Aorta (tissue), 5 donors: ENCODE measurements around the gene RTP5. TPM values are rescaled to one million over a fixed set of nuclear protein-coding genes. Genes with fewer than 3 reads are reported as not detected.
"Not testable (repeated sequence)": the region's sequence is repeated elsewhere in the genome, so short reads cannot be mapped to it uniquely, and the experiment has no call there.

Experiments used
- ATAC-seq: fragments of 200-7000 bp; cut with Tn5 transposase; one replicate; pipeline ENCODE4 v1.9.1; 2022; ENCODE audit warnings: moderate library complexity; ENCODE audit not compliant: low FRiP score
- DNase-seq, 2 donors: peaks; one replicate each; pipeline ENCODE4 v3.0.0-alpha.2; 2020
- H3K27ac ChIP-seq, 2 donors: one replicate each; pipeline ENCODE4 v1.5.1; 2013; ENCODE audit warnings: low read length in 2 of 2, mild to moderate bottlenecking in 2 of 2, moderate library complexity in 2 of 2, control low read depth in 1 of 2, inconsistent platforms in 1 of 2, low read depth in 1 of 2
- H3K27me3 ChIP-seq, 2 donors: one replicate each; pipeline ENCODE4 v1.6.1; 2013; ENCODE audit warnings: control low read depth in 1 of 2, low read length in 1 of 2, mild to moderate bottlenecking in 1 of 2, moderate library complexity in 1 of 2; ENCODE audit not compliant: insufficient read depth in 2 of 2, control insufficient read depth in 1 of 2
- H3K36me3 ChIP-seq, 2 donors: one replicate each; pipeline ENCODE4 v1.6.1; 2013; ENCODE audit warnings: control low read depth in 1 of 2, low read length in 1 of 2, mild to moderate bottlenecking in 1 of 2; ENCODE audit not compliant: insufficient read depth in 2 of 2, control insufficient read depth in 1 of 2
- H3K4me1 ChIP-seq, 2 donors: one replicate each; pipeline ENCODE4 v1.6.1; 2013; ENCODE audit warnings: low read length in 2 of 2, control low read depth in 1 of 2, mild to moderate bottlenecking in 1 of 2, moderate library complexity in 1 of 2; ENCODE audit not compliant: insufficient read depth in 2 of 2, control insufficient read depth in 1 of 2
- H3K4me3 ChIP-seq, 2 donors: one replicate each; pipeline ENCODE4 v1.5.1; 2013; ENCODE audit warnings: low read length in 2 of 2, control low read depth in 1 of 2, mild to moderate bottlenecking in 1 of 2
- H3K9me3 ChIP-seq: one replicate; pipeline ENCODE4 v1.6.1; 2013; ENCODE audit warnings: mild to moderate bottlenecking, low read length; ENCODE audit not compliant: control insufficient read depth
- WGBS, 2 donors: extraction: QIAGEN DNeasy Blood & Tissue Kit; methylation state at CpG; one replicate each; pipeline ENCODE4 v1.1.7; 2013; 5-methylcytosine and 5-hydroxymethylcytosine counted together
- intact Hi-C, 2 donors: fragments of 100-400 bp; cut with DNase I; formaldehyde crosslinking; loops; one replicate each; pipeline versions ENCODE4 v1.14.2 to v1.15.0; 2022
- polyA plus RNA-seq, 2 donors: library from polyadenylated mRNA; stranded (reverse); fragments of 200-250 nt; gene quantifications; one replicate each; pipeline ENCODE4 v1.2.3, GENCODE V29; 2013
- total RNA-seq, 2 donors: library from RNA; stranded (reverse); fragmentation: NEBNext Ultra II Directional; extraction: Animal tissue kit (Norgen Biotek cat#: 25700); gene quantifications; one replicate each; pipeline ENCODE4 v1.2.1, GENCODE V29; 2021
- donor health status: healthy with polysubstance abuse.
- donor health status: Bipolar disorder and iron deficiency.
- donor health status: DM: no; HTN: no; CAD: no.
- donor health status: DM: no; HTN: no; CAD: no.
- donor health status: DM: yes; HTN: yes; CAD: no.

Gene RTP5
- total and polyA plus RNA-seq, 4 donors = not detected

DNA sequence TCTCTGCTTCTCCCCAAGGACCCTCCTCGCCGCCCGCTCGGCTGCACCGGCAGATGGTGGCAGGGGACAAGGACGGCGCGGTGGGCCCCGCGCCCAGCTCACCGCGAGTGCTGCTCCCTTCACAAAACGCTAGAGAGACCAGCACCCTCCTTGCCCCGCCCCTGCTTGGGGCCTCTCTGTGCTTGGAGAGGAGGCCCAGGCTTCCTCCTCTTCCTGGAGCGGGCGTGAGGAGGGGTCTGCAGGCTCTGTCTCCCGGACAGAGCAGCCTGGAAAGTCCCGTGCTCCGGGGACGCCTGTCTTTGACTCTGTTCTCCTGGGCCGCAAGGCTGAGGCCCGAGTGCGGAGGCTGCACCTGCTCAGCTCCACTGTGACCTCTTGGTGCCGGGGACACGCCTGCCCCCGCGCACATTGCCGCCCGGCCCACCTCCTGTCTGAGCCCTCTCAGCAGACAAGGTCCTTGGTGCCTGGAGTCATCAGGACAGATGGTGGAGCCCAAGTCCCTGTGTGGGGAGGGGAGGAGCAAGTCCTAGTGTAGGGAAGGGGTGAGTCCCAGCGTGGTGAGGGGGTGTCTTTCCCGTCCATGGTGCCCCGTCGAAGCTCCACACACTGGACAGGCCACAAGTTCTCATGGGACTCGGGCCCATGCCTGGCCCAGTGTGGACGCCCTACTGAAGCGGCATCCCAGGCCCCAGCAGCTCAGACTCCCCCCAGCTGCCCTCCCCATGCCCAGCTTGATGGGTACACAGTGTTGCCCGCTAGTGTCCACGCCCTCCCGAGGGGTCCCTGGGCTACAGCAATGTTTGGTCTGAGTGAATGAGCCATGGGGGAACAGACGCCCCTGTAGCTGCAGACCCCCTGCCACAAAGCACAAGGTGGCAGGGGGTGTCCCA lies 33.8 kb downstream of the RTP5 start:
- H3K4me1 ChIP-seq = no peaks in the 10 kb centered on the region
- 95 to 96% methylated on average over 40 of the region's 40 CpGs for WGBS, 2 donors
- H3K27ac ChIP-seq = no peak overlapping the region
- intact Hi-C loops = no loop called here
- H3K4me3 ChIP-seq = no peak overlapping the region
- ATAC-seq (no peak), DNase-seq (peak in 1 of 2 donors; percentile 75)
- H3K36me3 ChIP-seq = no peaks in the 10 kb centered on the region
- no peaks in the 10 kb centered on the region for H3K9me3 ChIP-seq
- no peaks in the 10 kb centered on the region for H3K27me3 ChIP-seq

DNA sequence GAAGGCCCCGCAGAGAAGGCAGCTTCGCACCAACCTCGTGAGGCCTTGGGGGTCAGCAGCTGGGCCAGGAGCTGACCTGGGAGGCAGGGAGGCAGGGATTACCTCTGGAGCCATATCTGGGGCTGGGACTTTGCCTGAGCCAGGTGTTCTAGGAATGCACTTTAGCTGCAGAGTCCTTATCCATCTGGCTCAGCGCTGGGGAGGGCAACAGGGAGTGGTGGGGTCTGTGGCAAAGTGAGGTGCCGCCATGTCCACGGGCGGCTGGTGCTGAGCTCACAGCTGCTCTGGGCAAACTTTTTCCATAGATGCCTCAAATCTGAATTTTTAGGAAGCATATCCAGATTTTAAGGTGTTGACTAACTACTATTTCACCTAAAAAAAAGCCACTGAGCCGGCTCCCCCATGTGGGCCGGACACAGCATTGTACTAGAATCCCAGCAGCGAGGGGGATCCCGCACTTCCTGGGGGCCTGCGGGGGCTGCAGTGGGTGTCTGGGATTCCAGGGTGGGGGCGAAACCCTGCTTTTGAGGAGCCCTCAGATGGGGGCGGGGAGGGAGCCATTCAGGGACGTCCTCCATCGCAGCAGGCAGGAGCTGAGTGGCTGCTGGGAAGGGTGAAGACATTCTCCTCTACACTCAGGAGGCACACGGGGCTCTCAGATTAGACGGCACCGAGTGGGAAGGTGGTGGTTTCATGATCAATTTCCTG lies 34.6 kb downstream of the RTP5 start:
- Histone ChIP-seq H3K27ac (no peak overlapping the region), H3K4me3 (no peak overlapping the region), H3K36me3 (no peaks in the 10 kb centered on the region), H3K9me3 (no peaks in the 10 kb centered on the region), H3K4me1 (no peaks in the 10 kb centered on the region), H3K27me3 (no peaks in the 10 kb centered on the region)
- intact Hi-C loops = no loop called here
- 92 to 95% methylated on average over 19 of the region's 19 CpGs for WGBS, 2 donors
- peak in 1 of 2 donors; percentile 65 for DNase-seq
- no peak for ATAC-seq

DNA sequence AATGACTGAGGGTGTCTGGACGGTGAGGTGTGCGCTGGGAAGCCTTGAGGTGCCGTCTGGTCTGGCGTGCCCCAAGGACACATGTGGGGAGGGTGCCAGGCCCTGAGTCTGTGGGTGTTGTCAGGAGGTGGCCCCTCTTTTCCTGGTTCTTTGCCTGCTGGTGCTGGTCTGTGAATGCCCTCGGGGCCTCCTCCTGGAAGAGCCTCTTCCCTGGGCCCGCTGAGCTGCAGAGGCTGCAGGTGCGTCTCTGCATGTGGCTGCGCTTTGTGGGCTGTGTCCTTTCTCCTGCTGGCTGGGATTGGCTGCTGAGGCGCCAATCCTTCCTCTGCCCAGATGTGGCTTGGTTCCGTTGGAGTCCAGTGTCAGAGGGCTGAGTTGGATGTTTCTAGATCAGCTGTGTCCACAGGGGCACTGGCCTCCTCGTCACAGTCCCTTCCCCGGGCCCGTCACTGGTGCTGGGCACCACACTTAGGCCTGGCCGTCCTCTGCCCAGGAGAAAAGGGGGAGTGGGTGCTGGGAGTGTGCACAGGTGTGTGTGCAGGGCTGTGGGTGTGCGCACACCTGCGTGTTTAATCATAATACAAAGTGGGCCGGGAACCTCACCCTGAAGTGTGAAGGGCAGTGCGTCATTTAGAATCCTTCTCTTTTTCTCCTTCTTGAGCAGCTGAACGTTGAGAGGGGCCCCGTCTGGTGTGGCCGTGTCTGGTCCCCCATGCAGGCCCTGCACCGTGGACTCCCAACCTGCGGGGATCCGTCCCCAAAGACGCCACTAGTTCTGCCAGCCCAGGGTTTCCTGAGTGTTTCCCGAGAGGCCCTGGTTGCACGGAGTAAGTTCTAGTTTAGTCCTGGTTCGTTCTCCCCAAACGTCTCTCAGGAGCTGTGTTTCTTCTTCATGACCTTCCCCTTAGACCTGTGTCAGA lies 35.5 kb downstream of the RTP5 start:
- Histone ChIP-seq H3K4me1 (no peaks in the 10 kb centered on the region), H3K36me3 (no peaks in the 10 kb centered on the region), H3K27ac (no peak overlapping the region), H3K27me3 (no peaks in the 10 kb centered on the region), H3K9me3 (no peaks in the 10 kb centered on the region), H3K4me3 (no peak overlapping the region)
- ATAC-seq = no peak
- peak in 1 of 2 donors; percentile 73 for DNase-seq
- intact Hi-C loops = no loop called here
- 91 to 96% methylated on average over 29 of the region's 29 CpGs for WGBS, 2 donors

DNA sequence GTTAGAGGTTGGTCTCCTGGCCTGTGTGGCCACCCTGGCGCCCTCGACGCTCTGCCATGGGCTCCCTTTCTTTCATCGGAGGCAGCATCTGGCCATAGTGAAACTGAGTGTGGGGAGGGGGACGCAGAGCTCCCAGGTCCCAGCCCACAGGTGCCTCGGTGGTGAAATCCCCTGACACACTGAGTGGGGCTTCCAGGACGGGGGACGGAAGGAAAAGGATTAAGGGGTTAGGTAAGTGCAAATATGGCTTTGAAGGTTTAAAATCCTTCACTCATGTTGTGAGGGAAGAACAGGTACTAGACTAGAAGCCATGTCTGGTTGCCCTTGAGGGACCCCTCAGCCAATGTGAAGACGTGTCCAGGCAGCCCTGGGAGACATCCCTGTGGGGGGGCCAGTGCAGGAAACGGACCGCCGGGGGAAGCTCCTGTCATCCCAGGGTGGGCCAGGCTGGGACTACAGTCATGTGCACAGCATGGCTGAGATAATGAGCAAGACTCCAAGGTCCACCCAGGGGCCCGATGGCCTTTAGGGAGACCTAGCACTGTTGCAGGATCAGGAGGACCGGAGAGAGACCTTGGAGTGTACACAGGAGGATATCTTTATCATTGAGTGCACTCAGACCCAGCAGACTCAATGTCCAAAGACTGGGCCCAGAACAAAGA lies 36.3 kb downstream of the RTP5 start:
- Histone ChIP-seq H3K36me3 (no peaks in the 10 kb centered on the region), H3K27me3 (no peaks in the 10 kb centered on the region), H3K9me3 (no peaks in the 10 kb centered on the region), H3K4me3 (no peak overlapping the region), H3K4me1 (no peaks in the 10 kb centered on the region), H3K27ac (no peak overlapping the region)
- WGBS, 2 donors = 93% methylated on average over 14 of the region's 14 CpGs
- intact Hi-C loops = no loop called here
- DNase-seq (peak in 1 of 2 donors; percentile 71), ATAC-seq (no peak)

DNA sequence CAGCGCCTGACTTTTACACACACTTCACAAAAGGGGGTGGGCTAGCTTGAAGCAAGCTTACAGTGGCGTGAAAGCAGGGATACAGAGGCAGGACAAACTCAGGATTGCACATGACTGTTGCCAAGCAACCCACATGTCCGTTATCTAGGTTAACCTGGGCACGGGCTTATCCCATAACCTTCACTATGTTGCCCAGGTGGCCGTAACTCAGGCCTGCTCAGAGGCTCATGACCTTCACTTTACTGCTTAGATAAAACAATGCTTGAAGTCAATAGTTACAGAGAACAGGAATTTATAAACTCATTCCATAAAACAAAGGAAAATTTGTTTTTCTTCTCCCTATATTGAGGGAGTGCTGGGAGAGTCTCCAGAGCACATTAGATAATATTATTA lies 36.8 kb downstream of the RTP5 start:
- H3K4me3 ChIP-seq, H3K36me3 ChIP-seq, intact Hi-C loops, H3K27ac ChIP-seq, H3K4me1 ChIP-seq, DNase-seq, H3K27me3 ChIP-seq, H3K9me3 ChIP-seq, ATAC-seq: not testable (repeated sequence)
- WGBS, 2 donors = 92 to 95% methylated on average over 5 of the region's 5 CpGs

DNA sequence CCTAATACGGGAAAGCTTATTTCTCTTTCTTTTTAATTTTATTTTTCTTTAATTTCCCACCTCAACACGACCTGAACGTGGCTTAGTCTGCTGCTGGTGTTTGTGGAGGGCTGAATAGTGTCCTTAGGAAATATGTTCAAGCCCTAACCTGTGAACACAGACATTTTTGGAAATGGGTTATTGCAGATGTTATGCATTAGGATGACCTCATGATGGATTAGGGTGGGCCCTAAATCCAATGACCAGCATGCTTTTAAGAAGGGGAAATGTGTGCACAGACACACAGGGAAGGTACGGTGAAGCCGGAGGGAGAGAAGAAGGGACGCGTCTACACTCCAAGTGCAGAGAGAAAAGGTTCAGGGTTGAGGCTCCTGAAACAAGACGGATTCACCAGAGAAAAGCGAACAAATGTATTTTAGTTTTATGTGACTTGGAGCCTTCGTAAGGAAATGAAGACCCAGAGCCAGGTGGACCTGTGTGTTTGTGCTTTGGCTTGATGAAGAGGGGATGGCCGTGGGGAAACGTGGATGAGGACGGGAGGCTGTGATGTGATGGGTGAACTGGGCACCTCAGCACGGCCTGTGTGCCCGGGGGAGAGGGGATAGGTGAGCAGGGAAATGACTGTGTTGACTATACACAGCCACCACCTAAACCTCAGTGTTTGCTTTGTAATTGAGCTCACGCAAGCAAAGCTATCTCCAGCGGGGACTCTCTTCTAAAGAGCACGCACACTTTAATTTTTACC lies 37.5 kb downstream of the RTP5 start:
- peak in 1 of 2 donors; percentile 47 for DNase-seq
- 87 to 89% methylated on average over 18 of the region's 18 CpGs for WGBS, 2 donors
- Histone ChIP-seq H3K27me3 (no peaks in the 10 kb centered on the region), H3K36me3 (no peaks in the 10 kb centered on the region), H3K4me3 (no peak overlapping the region), H3K4me1 (no peaks in the 10 kb centered on the region), H3K9me3 (peaks cover under 1% of the 10 kb centered on the region), H3K27ac (no peak overlapping the region)
- ATAC-seq = no peak
- intact Hi-C loops = no loop called here

DNA sequence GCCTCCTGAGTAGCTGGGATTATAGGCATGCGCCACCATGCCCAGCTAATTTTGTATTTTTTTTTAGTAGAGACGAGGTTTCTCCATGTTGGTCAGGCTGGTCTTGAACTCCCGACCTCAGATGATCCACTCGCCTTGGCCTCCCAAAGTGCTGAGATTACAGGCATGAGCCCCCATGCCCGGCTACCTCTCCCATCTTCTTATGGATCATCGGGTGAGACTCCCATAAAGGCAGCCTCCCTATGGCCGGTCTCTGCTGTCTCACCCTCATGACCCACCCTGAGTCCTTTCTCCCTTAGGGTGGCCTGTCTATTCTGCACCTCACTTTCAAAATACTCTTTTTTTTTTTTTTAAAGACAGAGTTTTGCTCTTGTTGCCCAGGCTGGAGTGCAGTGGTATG lies 38.3 kb downstream of the RTP5 start:
- H3K4me1 ChIP-seq, H3K27me3 ChIP-seq, ATAC-seq, H3K9me3 ChIP-seq, H3K36me3 ChIP-seq, H3K27ac ChIP-seq, DNase-seq, intact Hi-C loops, H3K4me3 ChIP-seq: not testable (repeated sequence)
- WGBS, 2 donors = 95 to 96% methylated on average over 7 of the region's 7 CpGs
